GM21360 (cell line): Measurements from ENCODE around the gene PDRG1.

Source experiments
- ATAC-seq: cut with Tn5 transposase; IDR thresholded peaks from one replicate; pipeline ENCODE4 v1.9.1; 2021; ENCODE audit warnings: mild to moderate bottlenecking, moderate library complexity; ENCODE audit not compliant: unreplicated experiment

PDRG1 gene

DNA sequence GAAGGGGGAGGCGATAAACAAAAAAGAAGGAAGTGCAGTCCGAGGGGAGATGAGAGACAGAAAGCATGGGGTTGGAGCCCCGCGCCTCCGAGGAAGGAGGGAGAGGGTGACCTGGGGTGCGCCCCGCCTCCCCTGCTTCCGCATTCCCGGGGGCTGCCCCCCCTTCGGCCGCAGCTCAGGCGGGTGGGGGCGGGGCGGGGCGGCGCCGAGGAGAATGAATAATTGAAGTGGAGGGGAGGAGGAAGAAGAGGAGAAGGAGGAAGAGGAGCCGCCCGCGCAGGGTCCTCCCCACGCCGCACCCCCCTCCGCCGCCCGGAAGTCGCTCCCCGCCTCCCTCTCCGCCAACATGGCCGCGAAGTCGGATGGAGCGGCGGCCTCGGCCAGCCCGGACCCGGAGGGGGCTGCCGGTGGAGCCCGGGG lies 16.0 kb upstream of the PDRG1 start, which contains the start of gene XKR7:
Gene XKR7 (plus strand): TSS at position 322 of the 420 bp plus-strand sequence. CDS start 25 bp downstream, at position 347.
- no peak for ATAC-seq

DNA sequence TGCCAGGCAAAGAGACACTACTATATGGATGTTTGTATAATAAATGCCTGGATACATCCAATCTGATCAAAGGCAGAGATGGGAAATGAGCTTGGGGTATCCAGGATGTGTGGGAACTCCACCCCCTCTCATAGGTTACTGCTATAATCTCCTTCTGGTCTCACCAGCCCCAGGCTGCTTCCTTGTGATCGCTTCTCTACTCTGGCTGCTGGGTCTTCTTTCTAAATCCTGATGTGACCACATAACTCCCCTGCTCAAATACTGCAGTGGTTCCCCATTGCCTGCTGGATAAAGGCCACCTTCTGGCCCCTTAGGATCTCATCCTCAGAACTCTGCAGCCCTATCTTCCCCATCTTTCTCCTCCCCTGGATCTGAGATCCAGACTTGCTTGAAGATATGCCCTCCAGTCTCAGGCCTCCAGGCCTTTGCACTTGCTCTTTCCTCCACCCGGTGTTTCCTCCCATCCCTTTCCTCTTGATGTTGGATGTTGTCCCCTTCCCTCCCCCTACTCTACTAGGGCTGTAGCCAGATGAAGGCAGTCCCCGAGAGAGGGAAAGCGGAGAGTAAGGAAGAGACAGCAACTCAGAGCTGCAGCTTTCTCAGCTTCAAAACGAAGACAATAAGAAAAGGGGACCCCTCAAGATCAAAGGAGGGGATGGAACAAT lies 15.3 kb upstream of the PDRG1 start:
- ATAC-seq: no peak

GRCh38 chr20:31963889-31964288 lies 12.0 kb upstream of the PDRG1 start:
- no peak for ATAC-seq

DNA sequence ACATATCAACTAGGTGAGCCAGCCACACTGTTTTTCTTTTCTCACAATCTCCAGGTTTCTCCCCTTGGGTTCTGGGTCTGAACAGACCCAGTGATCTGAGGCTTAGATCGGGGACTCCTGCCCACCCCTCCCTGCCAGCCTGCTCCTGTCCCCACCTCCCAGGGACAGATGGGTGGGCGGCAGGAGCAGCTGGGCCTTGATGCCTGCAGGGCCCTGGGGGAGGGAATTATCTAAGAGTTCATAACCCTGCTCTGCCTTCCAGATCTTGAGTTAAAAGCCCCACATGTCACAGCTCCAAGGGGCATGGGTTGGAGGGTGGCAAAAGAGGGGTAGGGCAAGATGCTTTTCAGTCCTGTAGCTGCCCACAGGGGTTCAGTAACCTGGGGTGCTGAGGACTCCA lies 10.9 kb upstream of the PDRG1 start:
- ATAC-seq: no peak

- ATAC-seq: no peak
Measured at GRCh38 chr20:31956556-31957526, 5.0 kb upstream of the PDRG1 start.

DNA sequence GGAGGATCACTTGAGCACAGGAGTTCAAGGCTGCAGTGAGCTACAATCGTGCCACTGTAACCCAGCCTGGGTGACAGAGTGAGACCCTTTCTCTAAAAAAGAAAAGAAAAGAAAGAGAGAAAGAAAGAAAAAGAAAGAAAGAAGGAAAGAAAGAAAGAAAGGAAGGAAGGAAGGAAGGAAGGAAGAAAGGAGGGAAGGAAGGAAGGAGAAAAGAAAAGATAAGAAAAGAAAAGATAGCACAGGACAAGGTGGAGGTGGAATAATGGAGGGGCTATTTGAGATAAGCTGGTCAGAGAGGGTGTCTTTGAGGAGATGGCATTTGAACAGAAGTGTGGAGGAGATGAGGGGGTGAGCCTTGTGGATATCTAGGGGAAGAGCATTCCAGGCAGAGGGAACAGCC lies 2.7 kb upstream of the PDRG1 start:
- ATAC-seq: no peak

DNA sequence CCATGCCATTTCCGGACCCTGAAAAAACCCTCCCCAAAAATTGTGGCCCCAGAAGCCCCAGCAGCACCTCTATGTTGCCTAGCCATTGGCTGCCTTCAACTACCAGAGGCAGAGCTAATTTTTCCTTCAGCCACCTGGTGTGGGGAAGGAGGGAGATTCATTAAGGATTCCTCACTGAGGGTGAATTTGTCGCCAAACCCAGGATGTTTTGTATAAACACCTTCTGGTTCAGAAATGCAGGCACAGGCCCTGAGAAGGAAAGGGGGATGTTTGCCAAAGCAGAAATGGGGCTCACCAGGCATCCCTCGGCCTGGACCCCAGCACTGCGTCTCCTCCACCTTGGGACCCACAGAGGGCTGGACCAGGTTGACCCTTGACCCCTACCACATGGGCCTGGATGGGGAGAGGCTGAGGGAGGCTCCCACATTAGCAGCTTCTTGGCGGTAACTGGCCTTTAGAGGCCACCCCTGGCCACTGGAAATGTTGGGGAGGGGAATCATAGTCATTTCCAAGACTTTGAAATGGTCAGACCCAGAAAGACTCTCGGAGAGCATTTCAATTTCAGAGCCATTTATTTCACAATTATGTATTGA lies 1.8 kb upstream of the PDRG1 start:
- no peak for ATAC-seq

GRCh38 chr20:31951203-31951529 lies 680 bp downstream of the PDRG1 start:
- no peak for ATAC-seq

DNA sequence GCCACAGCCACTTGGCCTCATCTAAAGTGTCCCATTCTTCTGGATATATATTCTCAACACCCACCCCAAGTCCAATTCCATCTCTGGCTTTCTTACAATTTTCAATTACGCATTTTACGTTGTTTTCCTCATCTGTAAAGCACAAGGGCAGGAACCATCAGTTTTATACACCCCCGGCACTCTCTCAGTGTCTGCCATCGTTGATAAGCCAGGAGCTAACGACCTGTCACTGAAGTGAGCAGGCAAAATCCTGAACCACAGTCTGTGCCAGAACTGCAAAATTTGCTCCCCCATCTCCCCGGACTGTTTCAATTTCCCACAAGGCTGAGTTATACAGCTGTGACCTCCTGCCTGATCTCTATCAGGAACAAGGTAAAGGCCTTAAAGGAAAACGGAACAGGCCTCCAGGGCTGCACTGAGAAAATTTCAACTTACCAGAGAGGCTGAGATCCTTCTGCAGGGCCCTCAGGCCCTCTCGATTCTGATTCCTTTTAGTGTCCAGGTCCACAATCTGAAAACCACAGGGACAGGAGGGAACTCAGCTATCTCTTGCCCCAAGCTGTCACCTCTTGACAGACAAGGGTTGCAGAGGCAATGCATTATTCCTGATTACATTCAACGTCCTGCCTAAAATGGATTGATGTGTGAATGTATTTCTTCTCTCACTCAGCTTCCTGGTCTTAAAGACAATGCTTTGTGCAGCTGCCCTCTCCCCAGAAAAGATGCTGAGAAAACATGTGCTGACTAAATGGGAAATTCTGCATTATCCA lies 1.8 kb downstream of the PDRG1 start:
- no peak for ATAC-seq

- no peak for ATAC-seq
Measured at GRCh38 chr20:31948008-31948407, 3.8 kb downstream of the PDRG1 start.

DNA sequence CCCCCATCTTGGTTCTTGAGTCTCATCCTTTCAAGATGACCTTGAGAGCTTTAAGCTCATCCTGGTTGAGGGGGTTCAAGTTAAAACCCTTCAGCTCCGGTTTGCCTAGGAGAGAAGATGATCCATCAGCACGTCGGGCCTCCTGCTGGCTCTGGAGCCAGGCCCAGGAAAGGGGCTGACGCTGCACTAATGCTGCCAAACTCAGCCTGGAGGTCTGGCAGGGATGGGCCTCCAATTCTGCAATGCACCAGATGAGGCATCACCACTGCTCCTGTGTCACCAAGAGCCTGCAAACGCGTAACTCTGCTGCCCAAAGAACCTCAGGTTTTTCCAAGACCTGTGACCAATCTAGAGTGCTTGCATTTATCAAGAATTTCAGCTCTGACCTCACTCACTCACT lies 6.1 kb downstream of the PDRG1 start:
- no peak for ATAC-seq

GRCh38 chr20:31945319-31945718 lies 6.5 kb downstream of the PDRG1 start:
- no peak for ATAC-seq

DNA sequence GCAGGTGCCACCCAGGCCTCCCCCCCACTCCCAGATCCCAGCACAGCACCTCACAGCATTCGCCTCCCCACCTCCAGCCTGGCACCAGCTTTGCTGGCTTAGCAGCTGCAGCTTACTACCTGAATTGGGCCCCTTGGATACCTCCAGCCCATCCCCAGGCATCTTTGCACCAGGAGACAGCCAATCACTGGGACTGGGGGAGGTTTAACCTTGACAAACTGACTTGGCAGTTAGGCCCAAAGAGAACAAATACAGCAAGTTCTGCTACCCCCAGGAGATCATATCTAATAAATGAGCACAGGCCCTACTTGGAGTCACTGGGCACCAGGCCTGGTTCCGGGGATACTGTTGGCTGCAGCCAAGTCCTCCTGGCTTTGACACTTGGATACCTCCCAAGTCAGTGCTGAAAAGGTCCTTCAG lies 8.8 kb downstream of the PDRG1 start:
- no peak for ATAC-seq

DNA sequence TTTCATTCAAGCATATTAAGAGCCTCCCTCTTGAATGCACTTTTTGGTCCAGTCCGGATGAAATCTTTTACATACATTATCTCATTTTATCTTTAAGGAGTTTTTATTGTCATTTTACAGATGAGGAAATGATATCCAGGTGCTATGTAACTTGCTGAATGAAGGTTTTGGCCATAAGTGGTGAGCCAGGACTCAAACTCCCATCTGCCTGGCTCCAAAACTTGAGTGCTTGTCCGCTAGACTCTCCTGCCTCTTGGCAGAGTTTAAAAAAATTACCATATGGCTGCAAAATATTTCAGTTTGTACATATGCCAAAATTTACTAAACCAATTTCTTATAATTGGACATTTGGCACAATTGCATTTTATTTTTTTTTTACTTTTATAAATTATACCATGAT lies 12.2 kb downstream of the PDRG1 start:
- no peak for ATAC-seq

GRCh38 chr20:31937820-31938219 lies 14.0 kb downstream of the PDRG1 start:
- no peak for ATAC-seq

DNA sequence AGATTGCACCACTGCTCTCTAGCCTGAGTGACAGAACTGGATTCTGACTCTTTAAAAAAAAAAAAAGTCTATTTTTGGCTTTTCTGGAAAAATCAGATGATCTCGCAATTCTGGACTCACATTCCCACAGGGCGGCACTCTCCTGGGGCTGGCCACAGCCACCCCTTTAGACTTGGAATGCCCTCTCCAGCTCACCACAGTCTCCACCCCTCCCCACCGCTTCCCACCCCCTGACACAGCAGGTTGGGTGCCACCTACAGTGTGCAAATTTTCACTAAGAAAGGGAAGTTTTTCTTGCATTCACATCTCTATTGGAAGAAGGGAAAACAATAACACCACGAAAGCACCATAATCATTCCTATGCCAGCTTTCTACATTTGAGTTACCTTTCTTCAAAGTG lies 15.4 kb downstream of the PDRG1 start:
- ATAC-seq: no peak

GRCh38 chr20:31934968-31935764 lies 16.7 kb downstream of the PDRG1 start:
- ATAC-seq: no peak

- no peak for ATAC-seq
Measured at GRCh38 chr20:31934491-31934890, 17.4 kb downstream of the PDRG1 start.

DNA sequence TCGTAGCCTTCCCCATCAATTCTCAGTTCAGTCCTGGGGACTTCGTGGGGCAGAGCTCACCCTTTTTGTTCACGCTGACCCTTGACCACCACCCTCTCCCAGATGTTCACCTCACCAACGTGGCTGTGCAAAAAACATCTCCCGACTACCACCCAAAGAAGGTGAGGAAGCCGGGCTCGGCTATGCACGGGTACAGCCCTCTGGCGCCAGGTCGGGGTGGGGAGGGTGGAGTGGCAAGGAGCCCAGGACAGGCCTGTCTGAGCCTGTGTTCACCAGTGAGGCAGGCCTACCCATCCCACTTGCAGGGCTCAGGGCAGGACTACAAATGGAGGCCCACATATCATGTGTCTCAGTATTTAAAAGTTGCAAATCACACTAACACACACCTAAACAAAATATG lies 18.1 kb downstream of the PDRG1 start:
- ATAC-seq: no peak

DNA sequence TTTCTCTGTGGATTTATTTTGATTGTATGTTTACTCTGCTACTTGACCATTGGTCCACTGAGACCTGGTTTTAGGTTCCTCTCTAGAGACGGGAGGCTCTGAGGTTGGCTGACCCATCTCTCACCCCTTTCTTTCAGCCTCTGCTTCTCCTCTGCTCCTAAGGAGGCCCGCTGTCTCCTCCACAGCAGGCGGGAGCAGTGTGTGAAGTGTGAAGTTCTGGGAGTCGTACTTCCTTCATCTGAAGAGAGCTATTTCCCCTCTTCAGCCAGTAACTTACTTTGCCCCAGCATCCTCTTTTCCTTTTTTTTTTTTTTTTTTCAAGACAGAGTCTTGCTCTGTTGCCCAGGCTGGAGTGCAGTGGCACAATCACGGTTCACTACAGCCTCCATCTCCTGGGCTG lies 21.1 kb downstream of the PDRG1 start:
- no peak for ATAC-seq
